Liver (tissue), 9 donors: ENCODE measurements around the gene SUZ12. TPM values are rescaled to one million over a fixed set of nuclear protein-coding genes. Genes with fewer than 3 reads are reported as not detected.
"Not testable (repeated sequence)": the region's sequence is repeated elsewhere in the genome, so short reads cannot be mapped to it uniquely, and the experiment has no call there.

Source experiments
- DNase-seq: peaks from one replicate; pipeline ENCODE4 v3.0.0-alpha.2; 2017; ENCODE audit warnings: low spot score
- H3K27ac ChIP-seq, 2 donors: one replicate each; pipeline ENCODE4 v1.7.0; 2013; ENCODE audit warnings: inconsistent platforms in 2 of 2, low read length in 2 of 2, control low read depth in 1 of 2, low read depth in 1 of 2, mild to moderate bottlenecking in 1 of 2
- H3K27me3 ChIP-seq, 4 donors: one replicate each; pipeline versions ENCODE4 v1.6.1 to v1.7.0; 2013; ENCODE audit warnings: low read length in 3 of 4, inconsistent platforms in 1 of 4, mild to moderate bottlenecking in 1 of 4, moderate library complexity in 1 of 4; ENCODE audit not compliant: control insufficient read depth in 4 of 4, insufficient read depth in 4 of 4
- H3K36me3 ChIP-seq, 4 donors: one replicate each; pipeline versions ENCODE4 v1.6.1 to v1.7.0; 2013; ENCODE audit warnings: low read length in 3 of 4, mild to moderate bottlenecking in 3 of 4, low read depth in 1 of 4, moderate library complexity in 1 of 4; ENCODE audit not compliant: control insufficient read depth in 4 of 4, insufficient read depth in 3 of 4
- H3K4me1 ChIP-seq, 4 donors: one replicate each; pipeline versions ENCODE4 v1.6.1 to v1.7.0; 2013; ENCODE audit warnings: low read length in 3 of 4, mild to moderate bottlenecking in 3 of 4, moderate library complexity in 1 of 4; ENCODE audit not compliant: control insufficient read depth in 4 of 4, insufficient read depth in 4 of 4
- H3K4me3 ChIP-seq, 3 donors: one replicate each; pipeline versions ENCODE4 v1.6.1 to v1.7.0; 2013; ENCODE audit warnings: low read length in 3 of 3, control low read depth in 1 of 3, low read depth in 1 of 3, mild to moderate bottlenecking in 1 of 3
- H3K9ac ChIP-seq, 2 donors: one replicate each; pipeline ENCODE4 v1.7.0; 2013; ENCODE audit warnings: low read length in 2 of 2, mild to moderate bottlenecking in 2 of 2, moderate library complexity in 2 of 2, control low read depth in 1 of 2, low read depth in 1 of 2
- H3K9me3 ChIP-seq, 4 donors: one replicate each; pipeline versions ENCODE4 v1.6.1 to v1.7.0; 2013; ENCODE audit warnings: low read length in 3 of 4; ENCODE audit not compliant: control insufficient read depth in 4 of 4
- EGR1 ChIP-seq, 2 donors: IDR thresholded peaks; 2 replicates each; pipeline ENCODE4 v1.6.1; 2016 to 2018; ENCODE audit warnings: antibody characterized with exemption in 2 of 2, low read depth in 2 of 2
- FOXA1 ChIP-seq: IDR thresholded peaks from 2 replicates; pipeline ENCODE4 v1.6.1; 2016; ENCODE audit warnings: antibody characterized with exemption
- FOXA2 ChIP-seq: IDR thresholded peaks from 2 replicates; pipeline ENCODE4 v1.6.1; 2016; ENCODE audit warnings: antibody characterized with exemption
- GABPA ChIP-seq, 2 donors: IDR thresholded peaks in 1 of 2; conservative IDR thresholded peaks in 1 of 2; 2 replicates each; pipeline ENCODE4 v1.6.1; 2016; ENCODE audit warnings: antibody characterized with exemption in 2 of 2, mild to moderate bottlenecking in 1 of 2, moderate library complexity in 1 of 2
- HNF4A ChIP-seq, 2 donors: conservative IDR thresholded peaks; 2 replicates each; pipeline ENCODE4 v1.6.1; 2016; ENCODE audit warnings: antibody characterized with exemption in 2 of 2, mild to moderate bottlenecking in 2 of 2
- HNF4G ChIP-seq: IDR thresholded peaks from 2 replicates; pipeline ENCODE4 v1.6.1; 2016; ENCODE audit warnings: antibody characterized with exemption
- JUND ChIP-seq, 2 donors: IDR thresholded peaks; 2 replicates each; pipeline ENCODE4 v1.6.1; 2016; ENCODE audit warnings: antibody characterized with exemption in 2 of 2
- NR2F2 ChIP-seq: IDR thresholded peaks from 2 replicates; pipeline ENCODE4 v1.6.1; 2016; ENCODE audit warnings: antibody characterized with exemption
- RAD21 ChIP-seq, 2 donors: IDR thresholded peaks; 2 replicates each; pipeline ENCODE4 v1.6.1; 2016; ENCODE audit warnings: antibody characterized with exemption in 2 of 2, mild to moderate bottlenecking in 2 of 2
- SP1 ChIP-seq: IDR thresholded peaks from 2 replicates; pipeline ENCODE4 v1.6.1; 2018; ENCODE audit warnings: antibody characterized with exemption, mild to moderate bottlenecking
- YY1 ChIP-seq: IDR thresholded peaks from 2 replicates; pipeline ENCODE4 v1.6.1; 2016; ENCODE audit warnings: antibody characterized with exemption, mild to moderate bottlenecking
- WGBS: extraction: QIAGEN DNeasy Blood & Tissue Kit; methylation state at CpG from one replicate; pipeline ENCODE4 v1.1.7; 2013; 5-methylcytosine and 5-hydroxymethylcytosine counted together
- polyA plus RNA-seq, 2 donors: library from polyadenylated mRNA; stranded (reverse) in 1 of 2; unstranded in 1 of 2; fragments of 200-250 nt in 1 of 2; fragments of >200 nt in 1 of 2; fragmentation: Nextera tagmentation in 1 of 2; extraction: Ambion mirVana in 1 of 2; gene quantifications; one replicate each; pipeline versions ENCODE4 v1.2.1 to v1.2.3, GENCODE V29; 2013 to 2015
- total RNA-seq, 2 donors: library from RNA; depleted of rRNA; stranded (reverse); fragments of >200 nt; gene quantifications; one replicate each; pipeline ENCODE4 v1.2.3, GENCODE V29; 2014
- TF ChIP-seq, protein P1 (sequence below): IDR thresholded peaks from 2 replicates; pipeline ENCODE4 v1.6.1; 2016; ENCODE audit warnings: antibody characterized with exemption
- TF ChIP-seq, protein P2 (sequence below): IDR thresholded peaks from 2 replicates; pipeline ENCODE4 v1.6.1; 2016; ENCODE audit warnings: antibody characterized with exemption, mild to moderate bottlenecking
- TF ChIP-seq, protein P3 (sequence below): IDR thresholded peaks from 2 replicates; pipeline ENCODE4 v1.6.1; 2016; ENCODE audit warnings: antibody characterized with exemption
- TF ChIP-seq, protein P4 (sequence below): fragments of 150-350 bp; IDR thresholded peaks from 2 replicates; pipeline ENCODE4 v1.5.1; 2017; ENCODE audit warnings: improper control_type of control experiment, low read depth, low read length; ENCODE audit not compliant: missing input control
- donor health status: healthy.
- donor health status: healthy.
- donor health status: healthy.
- donor health status: healthy.
- donor health status: healthy.

SUZ12 gene
- total and polyA plus RNA-seq, 4 donors = 5.2 to 32.4 (median 9.7) TPM

DNA sequence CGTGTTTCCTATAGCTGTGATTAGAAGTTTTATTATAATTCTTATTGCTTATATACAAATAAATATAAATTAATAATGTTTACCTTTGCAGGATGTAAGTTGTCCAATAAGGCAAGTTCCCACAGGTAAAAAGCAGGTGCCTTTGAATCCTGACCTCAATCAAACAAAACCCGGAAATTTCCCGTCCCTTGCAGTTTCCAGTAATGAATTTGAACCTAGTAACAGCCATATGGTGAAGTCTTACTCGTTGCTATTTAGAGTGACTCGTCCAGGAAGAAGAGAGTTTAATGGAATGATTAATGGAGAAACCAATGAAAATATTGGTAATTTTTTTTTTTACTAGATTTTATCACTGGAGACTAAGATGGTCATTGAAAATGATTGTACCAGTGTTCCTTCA, 38.6 kb downstream of the SUZ12 start:
- not testable (repeated sequence) for H3K27me3 ChIP-seq, H3K9ac ChIP-seq, H3K4me1 ChIP-seq, H3K9me3 ChIP-seq, H3K27ac ChIP-seq, DNase-seq, H3K4me3 ChIP-seq
- peaks cover 1 to 10% (median 6%) of the 10 kb centered on the region in 4 donors for H3K36me3 ChIP-seq
- WGBS = 94% methylated on average over 5 of the region's 5 CpGs

DNA sequence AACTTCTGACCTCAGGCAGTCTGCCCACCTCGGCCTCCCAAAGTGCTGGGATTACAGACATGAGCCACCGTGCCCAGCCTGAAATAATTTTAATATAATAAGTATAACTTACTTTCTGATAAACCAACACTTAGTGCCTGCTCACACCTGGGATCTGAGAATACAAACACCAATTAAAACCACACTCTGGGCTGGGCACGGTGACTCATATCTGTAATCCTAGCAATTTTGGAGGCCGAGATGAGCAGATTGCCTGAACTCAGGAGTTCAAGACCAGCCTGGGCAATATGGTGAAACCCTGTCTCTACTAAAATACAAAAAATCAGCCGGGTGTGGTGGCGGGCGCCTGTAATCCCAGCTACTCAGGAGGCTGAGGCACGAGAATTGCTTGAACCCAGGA, 55.0 kb downstream of the SUZ12 start:
- not testable (repeated sequence) for H3K9me3 ChIP-seq, H3K27ac ChIP-seq, H3K4me1 ChIP-seq, H3K4me3 ChIP-seq, DNase-seq, H3K27me3 ChIP-seq, H3K9ac ChIP-seq
- 97% methylated on average over 8 of the region's 8 CpGs for WGBS
- H3K36me3 ChIP-seq = peaks cover 13 to 46% (median 32%) of the 10 kb centered on the region in 4 donors

DNA sequence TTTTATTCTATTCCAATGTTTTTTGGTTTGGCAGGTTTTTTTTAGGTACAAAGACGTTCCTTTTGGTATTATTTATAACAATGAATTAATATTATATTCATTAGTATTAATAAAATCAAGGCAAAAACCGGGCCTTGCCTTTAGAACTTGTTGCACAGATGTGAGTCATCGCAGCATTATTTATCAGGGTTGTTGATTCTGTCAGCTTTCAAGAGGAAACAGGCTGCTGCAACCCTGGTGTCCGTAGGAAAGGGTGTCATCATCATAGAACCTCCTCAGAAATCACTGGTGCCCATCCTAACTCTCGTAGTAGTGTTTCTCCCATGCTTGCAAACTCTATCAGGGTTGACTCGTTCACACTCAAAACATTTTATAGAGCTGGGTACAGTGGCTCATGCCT, 60.2 kb downstream of the SUZ12 start:
- no peak overlapping the region for H3K9ac ChIP-seq

More for the DNA sequence above, 60.2 kb downstream of the SUZ12 start:
- H3K36me3 ChIP-seq = peaks cover 11 to 49% (median 35%) of the 10 kb centered on the region in 4 donors
- TF ChIP-seq HNF4A (conservative IDR thresholded peaks at IDR 0.05) = no peak
- no peak for TF ChIP-seq SP1
- TF ChIP-seq, protein P1, sequence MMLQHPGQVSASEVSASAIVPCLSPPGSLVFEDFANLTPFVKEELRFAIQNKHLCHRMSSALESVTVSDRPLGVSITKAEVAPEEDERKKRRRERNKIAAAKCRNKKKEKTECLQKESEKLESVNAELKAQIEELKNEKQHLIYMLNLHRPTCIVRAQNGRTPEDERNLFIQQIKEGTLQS = no peak
- no peak for TF ChIP-seq EGR1 (IDR thresholded peaks at IDR 0.05; ENCODE audit: low read depth in 2 of 2)
- no peak for TF ChIP-seq FOXA1
- TF ChIP-seq, protein P2, sequence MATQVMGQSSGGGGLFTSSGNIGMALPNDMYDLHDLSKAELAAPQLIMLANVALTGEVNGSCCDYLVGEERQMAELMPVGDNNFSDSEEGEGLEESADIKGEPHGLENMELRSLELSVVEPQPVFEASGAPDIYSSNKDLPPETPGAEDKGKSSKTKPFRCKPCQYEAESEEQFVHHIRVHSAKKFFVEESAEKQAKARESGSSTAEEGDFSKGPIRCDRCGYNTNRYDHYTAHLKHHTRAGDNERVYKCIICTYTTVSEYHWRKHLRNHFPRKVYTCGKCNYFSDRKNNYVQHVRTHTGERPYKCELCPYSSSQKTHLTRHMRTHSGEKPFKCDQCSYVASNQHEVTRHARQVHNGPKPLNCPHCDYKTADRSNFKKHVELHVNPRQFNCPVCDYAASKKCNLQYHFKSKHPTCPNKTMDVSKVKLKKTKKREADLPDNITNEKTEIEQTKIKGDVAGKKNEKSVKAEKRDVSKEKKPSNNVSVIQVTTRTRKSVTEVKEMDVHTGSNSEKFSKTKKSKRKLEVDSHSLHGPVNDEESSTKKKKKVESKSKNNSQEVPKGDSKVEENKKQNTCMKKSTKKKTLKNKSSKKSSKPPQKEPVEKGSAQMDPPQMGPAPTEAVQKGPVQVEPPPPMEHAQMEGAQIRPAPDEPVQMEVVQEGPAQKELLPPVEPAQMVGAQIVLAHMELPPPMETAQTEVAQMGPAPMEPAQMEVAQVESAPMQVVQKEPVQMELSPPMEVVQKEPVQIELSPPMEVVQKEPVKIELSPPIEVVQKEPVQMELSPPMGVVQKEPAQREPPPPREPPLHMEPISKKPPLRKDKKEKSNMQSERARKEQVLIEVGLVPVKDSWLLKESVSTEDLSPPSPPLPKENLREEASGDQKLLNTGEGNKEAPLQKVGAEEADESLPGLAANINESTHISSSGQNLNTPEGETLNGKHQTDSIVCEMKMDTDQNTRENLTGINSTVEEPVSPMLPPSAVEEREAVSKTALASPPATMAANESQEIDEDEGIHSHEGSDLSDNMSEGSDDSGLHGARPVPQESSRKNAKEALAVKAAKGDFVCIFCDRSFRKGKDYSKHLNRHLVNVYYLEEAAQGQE = no peak
- TF ChIP-seq JUND (IDR thresholded peaks at IDR 0.05) = no peak
- TF ChIP-seq FOXA2 = no peak
- TF ChIP-seq YY1 = no peak
- no peak for TF ChIP-seq HNF4G
- no peak for TF ChIP-seq GABPA (IDR thresholded peaks at IDR 0.05 in 1 of 2, conservative IDR thresholded peaks at IDR 0.05 in 1 of 2)
- TF ChIP-seq, protein P3, sequence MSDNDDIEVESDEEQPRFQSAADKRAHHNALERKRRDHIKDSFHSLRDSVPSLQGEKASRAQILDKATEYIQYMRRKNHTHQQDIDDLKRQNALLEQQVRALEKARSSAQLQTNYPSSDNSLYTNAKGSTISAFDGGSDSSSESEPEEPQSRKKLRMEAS = no peak
- TF ChIP-seq NR2F2 = no peak
- TF ChIP-seq, protein P4, sequence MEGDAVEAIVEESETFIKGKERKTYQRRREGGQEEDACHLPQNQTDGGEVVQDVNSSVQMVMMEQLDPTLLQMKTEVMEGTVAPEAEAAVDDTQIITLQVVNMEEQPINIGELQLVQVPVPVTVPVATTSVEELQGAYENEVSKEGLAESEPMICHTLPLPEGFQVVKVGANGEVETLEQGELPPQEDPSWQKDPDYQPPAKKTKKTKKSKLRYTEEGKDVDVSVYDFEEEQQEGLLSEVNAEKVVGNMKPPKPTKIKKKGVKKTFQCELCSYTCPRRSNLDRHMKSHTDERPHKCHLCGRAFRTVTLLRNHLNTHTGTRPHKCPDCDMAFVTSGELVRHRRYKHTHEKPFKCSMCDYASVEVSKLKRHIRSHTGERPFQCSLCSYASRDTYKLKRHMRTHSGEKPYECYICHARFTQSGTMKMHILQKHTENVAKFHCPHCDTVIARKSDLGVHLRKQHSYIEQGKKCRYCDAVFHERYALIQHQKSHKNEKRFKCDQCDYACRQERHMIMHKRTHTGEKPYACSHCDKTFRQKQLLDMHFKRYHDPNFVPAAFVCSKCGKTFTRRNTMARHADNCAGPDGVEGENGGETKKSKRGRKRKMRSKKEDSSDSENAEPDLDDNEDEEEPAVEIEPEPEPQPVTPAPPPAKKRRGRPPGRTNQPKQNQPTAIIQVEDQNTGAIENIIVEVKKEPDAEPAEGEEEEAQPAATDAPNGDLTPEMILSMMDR = no peak
- TF ChIP-seq RAD21 (IDR thresholded peaks at IDR 0.05) = no peak
- 94% methylated on average over 6 of the region's 6 CpGs for WGBS
- H3K9me3 ChIP-seq = no peaks in the 10 kb centered on the region
- no peaks in the 10 kb centered on the region for H3K27me3 ChIP-seq
- H3K4me1 ChIP-seq = no peaks in the 10 kb centered on the region
- H3K27ac ChIP-seq = no peak overlapping the region
- DNase-seq = no peak
- H3K4me3 ChIP-seq = no peak overlapping the region
